Measurements from ENCODE around the gene CHST9.

- TF ChIP-seq TAF7 (tag; IDR thresholded peaks at IDR 0.05): no peak
- TF ChIP-seq NFYB (IDR thresholded peaks at IDR 0.05; ENCODE audit: extremely low read depth, insufficient read length): no peak
Observed at GRCh38 chr18:27108842-27109241, 76.3 kb downstream of the CHST9 start.
